ENCODE data around the gene SENP5.

Gene SENP5

GRCh38 chr3:196931157-196931556 is 63.4 kb downstream of the SENP5 start:
- no peak overlapping the region for H3K4me3 ChIP-seq (ENCODE audit: low read depth, low read length)
- DNase-seq (ENCODE audit: low read depth) = no peak
- no peak for TF ChIP-seq CTCF (IDR thresholded peaks at IDR 0.05; ENCODE audit: low read depth, low read length, missing control alignments)
- in situ Hi-C loops (cut with HindIII; ENCODE audit: low sequenced_read_pairs) = no loop called here

- in situ Hi-C loops (cut with HindIII; ENCODE audit: low sequenced_read_pairs) = no loop called here
- no peak overlapping the region for H3K4me3 ChIP-seq (ENCODE audit: low read depth, low read length)
- TF ChIP-seq CTCF (IDR thresholded peaks at IDR 0.05; ENCODE audit: low read depth, low read length, missing control alignments) = no peak
- DNase-seq (ENCODE audit: low read depth) = no peak
Measured at GRCh38 chr3:196931828-196932587, 64.3 kb downstream of the SENP5 start.

GRCh38 chr3:196932600-196932999 is 64.9 kb downstream of the SENP5 start:
- no peak overlapping the region for H3K4me3 ChIP-seq (ENCODE audit: low read depth, low read length)
- DNase-seq (ENCODE audit: low read depth) = no peak
- no peak for TF ChIP-seq CTCF (IDR thresholded peaks at IDR 0.05; ENCODE audit: low read depth, low read length, missing control alignments)
- in situ Hi-C loops (cut with HindIII; ENCODE audit: low sequenced_read_pairs) = no loop called here

GRCh38 chr3:196936288-196936687 is 68.6 kb downstream of the SENP5 start:
- DNase-seq (ENCODE audit: low read depth) = no peak
- no peak for TF ChIP-seq CTCF (IDR thresholded peaks at IDR 0.05; ENCODE audit: low read depth, low read length, missing control alignments)
- in situ Hi-C loops (cut with HindIII; ENCODE audit: low sequenced_read_pairs) = no loop called here

GRCh38 chr3:196938124-196938523 is 70.4 kb downstream of the SENP5 start:
- no peak overlapping the region for H3K4me3 ChIP-seq (ENCODE audit: low read depth, low read length)
- in situ Hi-C loops (cut with HindIII; ENCODE audit: low sequenced_read_pairs) = no loop called here

More at GRCh38 chr3:196936288-196936687, 68.6 kb downstream of the SENP5 start:
- no peak overlapping the region for H3K4me3 ChIP-seq (ENCODE audit: low read depth, low read length)

GRCh38 chr3:196938576-196938975 is 70.9 kb downstream of the SENP5 start:
- in situ Hi-C loops (cut with HindIII; ENCODE audit: low sequenced_read_pairs) = no loop called here
- TF ChIP-seq CTCF (IDR thresholded peaks at IDR 0.05; ENCODE audit: low read depth, low read length, missing control alignments) = no peak
- no peak for DNase-seq (ENCODE audit: low read depth)
- H3K4me3 ChIP-seq (ENCODE audit: low read depth, low read length) = no peak overlapping the region

More at GRCh38 chr3:196938124-196938523, 70.4 kb downstream of the SENP5 start:
- TF ChIP-seq CTCF (IDR thresholded peaks at IDR 0.05; ENCODE audit: low read depth, low read length, missing control alignments) = no peak
- no peak for DNase-seq (ENCODE audit: low read depth)
